Skeletal muscle cell (primary cell): ENCODE measurements around the gene GNS.
"Not testable (repeated sequence)": the region's sequence is repeated elsewhere in the genome, so short reads cannot be mapped to it uniquely, and the experiment has no call there.

ENCODE experiments used
- DNase-seq: peaks from one replicate; pipeline ENCODE4 v3.0.0-alpha.2; 2010; ENCODE audit warnings: low read depth
- H3K4me3 ChIP-seq: 2 replicates; pipeline ENCODE4 v1.5.1; 2011; ENCODE audit warnings: low read depth, mild to moderate bottlenecking, control low read depth, low read length, moderate library complexity

GNS gene

DNA sequence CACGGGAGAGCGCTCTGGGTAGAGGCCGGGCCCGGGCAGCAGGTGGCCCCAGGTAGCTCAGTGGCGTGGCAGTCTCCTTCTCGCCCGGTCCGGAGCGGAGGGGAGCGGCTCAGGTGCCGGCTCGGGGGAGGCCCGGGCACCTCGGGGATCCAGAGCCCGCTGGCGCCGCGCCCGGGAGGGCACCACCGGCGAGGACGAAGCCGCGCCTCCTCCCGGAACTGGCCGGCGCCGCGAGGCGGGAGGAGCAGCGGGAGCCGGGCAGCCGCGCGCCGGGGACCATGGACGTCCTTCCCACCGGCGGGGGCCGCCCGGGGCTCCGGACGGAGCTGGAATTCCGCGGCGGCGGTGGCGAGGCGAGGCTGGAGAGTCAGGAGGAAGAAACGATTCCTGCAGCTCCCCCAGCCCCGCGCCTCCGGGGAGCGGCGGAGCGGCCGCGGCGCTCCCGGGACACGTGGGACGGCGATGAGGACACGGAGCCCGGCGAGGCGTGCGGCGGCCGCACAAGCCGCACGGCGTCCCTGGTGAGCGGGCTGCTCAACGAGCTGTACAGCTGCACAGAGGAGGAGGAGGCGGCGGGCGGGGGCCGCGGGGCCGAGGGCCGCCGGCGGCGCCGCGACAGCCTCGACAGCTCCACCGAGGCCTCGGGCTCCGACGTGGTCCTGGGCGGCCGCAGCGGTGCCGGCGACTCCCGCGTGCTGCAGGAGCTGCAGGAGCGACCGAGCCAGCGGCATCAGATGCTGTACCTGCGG lies 21.5 kb upstream of the GNS start:
- peak overlapping the region; percentile 40 for H3K4me3 ChIP-seq
- DNase-seq: no peak

DNA sequence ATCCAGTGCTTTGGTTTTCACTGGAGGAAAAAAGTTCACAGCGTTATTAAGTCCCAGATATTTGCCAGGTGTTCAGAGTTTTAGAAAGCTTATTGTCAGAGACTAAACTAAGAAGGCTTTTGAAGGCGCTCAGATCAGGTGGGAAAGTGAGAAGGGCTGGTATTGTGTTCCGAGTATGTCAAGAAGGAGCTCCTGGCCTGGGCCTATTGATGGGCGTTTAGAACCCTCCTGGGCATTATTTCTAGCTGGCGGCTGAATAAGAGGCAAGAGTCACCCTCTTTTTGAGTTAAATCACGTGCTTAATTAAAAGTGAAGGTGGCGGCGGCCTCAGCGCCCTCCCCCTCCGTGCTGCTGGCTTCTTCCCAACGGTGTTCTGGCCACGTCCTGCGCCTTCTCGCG lies 20.9 kb upstream of the GNS start:
- no peak for DNase-seq
- H3K4me3 ChIP-seq: peak overlapping the region; percentile 40

DNA sequence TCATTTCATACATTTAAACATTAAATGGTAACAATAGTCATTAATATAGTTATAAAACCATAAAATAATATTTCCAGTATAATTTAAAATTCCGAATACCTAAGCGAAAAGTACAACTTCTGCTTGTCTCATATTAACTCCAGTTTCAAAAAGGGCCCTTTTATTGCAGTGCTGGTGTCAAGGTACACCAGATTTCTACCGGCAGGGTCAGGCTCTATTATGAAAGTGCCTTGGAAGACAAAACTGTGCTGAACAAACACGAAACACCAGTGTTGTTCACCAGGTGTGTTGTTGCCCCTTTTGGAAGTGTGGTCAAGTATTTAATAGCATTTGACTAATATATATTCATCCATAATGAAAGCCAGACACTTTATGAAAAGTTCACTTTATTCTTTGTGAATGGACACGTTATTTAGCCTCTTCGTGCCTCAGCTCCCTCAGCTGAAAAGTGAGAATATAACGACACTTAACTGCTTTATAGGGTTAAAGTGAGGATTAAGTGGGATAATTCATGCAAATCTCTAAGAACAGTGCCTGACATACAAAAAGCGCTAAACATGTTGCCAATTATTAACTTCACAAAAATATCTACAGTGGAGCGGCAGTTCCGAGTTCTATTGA lies 20.3 kb upstream of the GNS start:
- no peak overlapping the region for H3K4me3 ChIP-seq
- DNase-seq: no peak

DNA sequence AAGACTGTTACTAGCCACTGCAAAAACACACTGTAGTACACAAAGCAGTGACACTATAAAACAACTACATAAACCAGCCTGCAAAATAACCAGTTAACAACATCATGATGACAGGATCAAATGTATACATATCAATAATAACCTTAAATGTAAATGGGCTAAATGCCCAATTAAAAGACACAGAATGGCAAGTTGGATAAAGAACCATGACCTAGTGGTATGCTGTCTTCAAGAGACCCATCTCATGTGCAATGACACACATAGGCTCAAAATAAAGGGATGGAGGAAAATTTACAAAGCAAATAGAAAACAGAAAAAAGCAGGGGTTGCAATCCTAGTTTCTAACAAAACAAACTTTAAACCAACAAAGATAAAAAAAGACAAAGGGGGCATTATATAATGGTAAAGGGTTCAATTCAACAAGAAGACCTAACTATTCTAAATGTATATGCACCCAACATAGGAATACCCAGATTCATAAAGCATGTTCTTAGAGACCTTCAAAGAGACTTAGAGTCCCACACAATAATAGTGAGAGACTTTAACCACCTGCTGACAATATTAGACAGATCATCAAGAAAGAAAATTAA lies 16.0 kb upstream of the GNS start:
- H3K4me3 ChIP-seq, DNase-seq: not testable (repeated sequence)

DNA sequence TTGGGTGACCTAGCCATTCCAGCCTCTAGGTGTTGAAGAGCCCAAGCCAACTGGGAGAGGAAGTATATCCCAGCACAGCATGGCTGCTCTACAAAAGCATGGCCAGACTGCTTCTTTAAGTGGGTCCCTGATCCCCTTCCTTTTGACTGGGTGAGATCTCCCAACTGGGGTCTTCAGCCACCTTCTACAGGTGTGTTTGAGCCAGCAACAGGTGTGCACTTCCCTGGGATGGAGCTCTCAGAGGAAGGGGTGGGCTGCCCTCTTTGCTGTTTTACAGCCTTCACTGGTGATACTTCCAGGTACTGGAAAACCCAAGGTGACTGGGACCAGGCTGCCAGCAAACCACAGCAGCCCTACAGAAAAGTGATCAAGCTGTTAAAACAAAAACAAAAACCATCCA lies 14.2 kb upstream of the GNS start:
- DNase-seq: no peak
- H3K4me3 ChIP-seq: no peak overlapping the region

DNA sequence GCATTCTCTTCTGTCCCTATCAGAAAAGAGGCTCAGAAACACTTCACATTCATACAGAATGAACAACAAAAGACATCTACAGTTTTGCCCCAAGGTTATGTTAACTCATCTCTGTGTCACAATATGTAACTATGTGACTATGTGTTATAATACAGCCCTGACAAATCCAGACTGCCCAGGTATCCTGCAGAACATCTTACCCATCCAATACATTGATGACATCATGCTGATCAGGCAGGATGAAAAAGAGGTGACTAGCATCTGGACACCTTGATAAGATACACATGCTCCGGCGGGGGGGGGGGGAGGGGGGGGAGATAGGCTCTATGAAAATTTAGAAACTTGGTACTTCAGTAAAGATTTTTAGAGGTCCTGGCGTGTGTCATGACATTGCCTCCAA lies 8.3 kb upstream of the GNS start:
- no peak for DNase-seq
- no peak overlapping the region for H3K4me3 ChIP-seq

DNA sequence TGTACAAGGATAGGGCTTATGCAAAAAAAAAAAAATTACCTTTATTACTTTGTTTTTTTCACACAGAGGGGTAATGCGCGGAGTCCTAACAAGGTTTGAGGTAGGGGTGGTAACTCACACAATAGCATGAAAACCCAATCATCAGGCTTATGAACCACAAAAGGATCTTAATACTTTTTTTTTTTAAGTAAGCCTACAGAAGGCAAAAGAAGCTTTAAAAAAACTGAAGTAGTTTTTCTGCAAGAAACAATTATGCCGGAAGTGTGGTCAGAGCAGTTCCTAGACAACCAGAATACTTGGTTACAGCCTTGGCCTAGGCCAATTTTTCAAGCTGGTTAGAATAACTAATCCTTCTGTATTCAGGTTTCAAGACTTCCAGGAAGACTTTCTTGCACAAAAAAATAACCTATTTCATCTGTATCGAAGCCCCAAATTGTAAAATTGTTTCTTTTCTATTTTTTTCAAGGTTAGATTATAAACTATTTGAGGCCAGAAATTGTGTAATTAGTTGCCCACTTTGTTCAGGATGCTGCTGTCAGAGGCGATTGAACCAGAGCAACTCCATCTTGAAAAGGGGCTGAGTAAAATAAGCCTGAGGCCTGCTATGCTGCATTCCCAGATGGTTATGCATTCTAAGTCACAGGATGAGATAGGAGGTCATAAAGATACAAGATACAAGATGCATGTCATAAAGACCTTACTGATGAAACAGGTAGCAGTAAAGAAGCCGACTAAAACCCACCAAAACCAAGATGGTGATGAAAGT lies 1.8 kb upstream of the GNS start:
- DNase-seq: no peak

DNA sequence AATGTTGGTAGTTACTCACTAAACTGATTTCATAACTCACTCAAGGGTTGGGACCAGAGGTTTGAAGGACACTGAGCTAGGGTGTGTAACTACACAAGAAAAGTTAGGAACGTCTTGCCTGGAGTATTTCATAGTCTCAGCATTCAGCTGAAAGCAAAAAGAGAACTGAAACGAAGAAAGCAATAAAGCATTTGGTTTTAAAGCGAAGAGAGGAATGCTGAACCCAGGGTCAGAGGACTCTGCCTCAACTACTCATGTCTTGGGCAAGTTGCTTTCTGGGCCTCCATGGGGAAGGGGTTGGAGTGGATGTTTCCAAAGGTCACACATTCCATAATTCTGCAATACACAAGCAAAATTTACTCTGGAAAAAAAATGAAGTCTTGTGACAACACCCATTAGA lies 1.4 kb downstream of the GNS start:
- no peak overlapping the region for H3K4me3 ChIP-seq
- DNase-seq: no peak

More for the DNA sequence above, 1.8 kb upstream of the GNS start:
- H3K4me3 ChIP-seq: no peak overlapping the region

DNA sequence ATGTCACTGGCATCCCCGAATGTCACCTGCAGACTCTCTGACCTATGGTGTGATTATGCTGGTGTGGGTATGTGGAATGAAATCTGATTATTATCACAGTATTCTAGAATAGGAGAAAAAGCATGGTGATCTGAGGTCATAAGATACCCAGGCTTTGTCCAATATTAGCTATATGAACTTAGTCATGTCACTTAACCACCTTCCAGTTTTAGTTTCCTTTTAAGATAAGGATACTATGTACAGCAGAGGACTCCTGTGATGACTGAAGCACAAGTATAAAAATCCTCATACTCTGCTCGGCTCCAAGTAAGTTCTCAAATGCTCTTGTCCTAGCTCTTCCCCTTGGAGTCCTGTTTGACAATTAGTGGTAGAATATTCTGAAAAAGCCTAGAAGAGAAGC lies 2.8 kb downstream of the GNS start:
- H3K4me3 ChIP-seq: no peak overlapping the region
- no peak for DNase-seq

DNA sequence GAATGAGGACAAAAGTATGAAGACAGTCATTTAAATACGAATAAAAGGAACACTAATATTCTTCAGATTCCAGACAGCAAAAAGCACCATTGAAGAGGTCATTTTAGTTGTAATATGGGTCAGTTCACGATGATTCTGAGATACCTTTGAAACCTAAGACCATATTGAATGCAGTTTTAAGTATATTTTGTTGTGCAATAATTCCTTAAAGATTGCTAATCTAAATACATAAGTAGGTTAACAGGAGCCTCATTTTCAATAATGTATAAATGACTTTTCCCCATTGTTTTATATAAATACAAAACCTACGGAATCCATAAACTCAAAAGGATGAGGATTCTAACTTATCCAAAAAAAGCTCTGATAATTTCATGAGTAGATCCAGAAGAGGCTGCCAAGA lies 5.8 kb downstream of the GNS start:
- DNase-seq: no peak
- no peak overlapping the region for H3K4me3 ChIP-seq

DNA sequence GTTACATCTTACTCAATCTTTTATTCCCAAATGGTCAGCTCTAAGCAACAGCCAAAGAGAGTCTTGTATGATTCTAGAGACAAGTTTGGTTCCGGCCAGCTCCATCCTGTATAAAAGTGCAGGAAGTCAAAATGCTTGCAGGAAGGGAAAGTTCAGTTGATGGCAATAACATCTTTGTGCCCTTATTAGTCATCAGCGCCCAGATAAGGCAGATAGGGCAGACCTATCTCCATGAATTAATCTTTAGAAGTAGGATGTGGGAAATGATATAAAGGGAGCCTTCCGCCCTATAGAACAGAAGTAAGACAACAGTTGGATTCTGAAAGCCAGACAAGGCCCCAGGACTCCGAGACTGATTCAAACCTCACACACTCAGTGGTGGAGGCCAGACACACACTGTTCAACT lies 6.4 kb downstream of the GNS start:
- no peak for DNase-seq

DNA sequence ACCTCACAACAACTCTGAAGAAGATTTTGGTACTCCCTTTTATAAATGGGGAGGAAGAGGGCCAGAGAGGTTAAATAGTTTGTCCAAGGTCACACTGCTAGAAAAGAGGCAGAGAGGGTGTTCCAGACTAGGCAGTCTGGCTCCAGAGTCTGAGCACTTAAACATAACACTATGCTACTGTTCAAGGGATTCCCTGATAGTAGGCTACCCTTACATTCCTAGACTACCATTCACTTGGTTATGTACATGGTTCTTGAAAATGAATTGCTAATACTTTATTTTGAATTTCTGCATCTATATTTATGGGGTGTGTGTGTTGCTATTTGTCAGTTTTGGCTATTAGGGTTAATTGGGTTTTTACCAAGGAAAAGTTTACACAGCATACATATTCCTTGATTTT lies 7.2 kb downstream of the GNS start:
- no peak for DNase-seq
- no peak overlapping the region for H3K4me3 ChIP-seq

More for the DNA sequence above, 6.4 kb downstream of the GNS start:
- no peak overlapping the region for H3K4me3 ChIP-seq

DNA sequence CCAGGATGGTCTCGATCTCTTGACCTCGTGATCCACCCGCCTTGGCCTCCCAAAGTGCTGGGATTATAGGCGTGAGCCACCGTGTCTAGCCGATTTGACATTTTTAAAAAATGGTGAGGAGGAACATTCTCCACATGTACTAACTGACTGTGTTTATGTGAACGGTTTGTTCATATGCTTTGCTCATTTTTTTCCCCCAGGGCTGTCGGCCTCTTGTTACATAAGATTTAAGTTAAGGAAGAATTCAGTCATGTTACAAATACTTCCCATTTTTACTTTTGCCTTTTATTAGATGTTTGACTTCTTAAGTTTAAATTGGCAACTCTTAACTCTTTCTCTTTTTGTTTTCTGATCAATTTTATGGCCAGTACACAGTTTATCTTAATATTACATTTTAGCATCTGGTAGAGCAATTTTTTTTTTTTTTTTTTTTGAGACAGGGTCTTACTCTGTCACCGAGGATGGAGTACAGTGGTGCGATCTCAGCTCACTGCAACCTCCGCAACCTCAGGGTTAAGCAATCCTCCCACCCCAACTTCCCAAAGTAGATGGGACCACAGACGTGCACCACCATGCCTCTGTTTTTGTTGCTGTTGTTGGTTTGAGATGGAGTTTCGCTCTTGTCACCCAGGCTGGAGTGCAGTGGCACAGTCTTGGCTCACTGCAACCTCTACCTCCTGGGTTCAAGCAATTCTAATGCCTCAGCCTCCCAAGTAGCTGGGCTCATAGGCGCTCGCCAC lies 9.6 kb downstream of the GNS start:
- no peak overlapping the region for H3K4me3 ChIP-seq
- DNase-seq: no peak

DNA sequence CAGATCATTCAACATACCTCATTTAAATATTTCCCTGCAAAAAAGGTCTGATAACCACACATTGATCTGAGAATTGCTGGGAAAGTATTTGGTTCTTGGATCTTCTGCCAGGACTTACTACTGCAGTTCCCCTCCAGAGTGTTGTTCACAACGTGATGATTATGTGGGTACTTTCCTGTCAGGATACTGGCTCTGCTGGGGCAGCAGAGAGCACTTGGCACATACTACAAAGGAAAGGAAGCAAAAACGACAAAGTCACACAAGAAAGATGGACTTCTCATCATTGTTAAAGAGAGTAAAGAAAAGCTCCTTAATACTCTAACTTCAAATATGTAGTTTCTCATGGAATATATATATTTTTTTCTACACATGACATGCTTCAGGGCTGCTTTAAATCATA lies 11.5 kb downstream of the GNS start:
- no peak overlapping the region for H3K4me3 ChIP-seq
- DNase-seq: no peak

DNA sequence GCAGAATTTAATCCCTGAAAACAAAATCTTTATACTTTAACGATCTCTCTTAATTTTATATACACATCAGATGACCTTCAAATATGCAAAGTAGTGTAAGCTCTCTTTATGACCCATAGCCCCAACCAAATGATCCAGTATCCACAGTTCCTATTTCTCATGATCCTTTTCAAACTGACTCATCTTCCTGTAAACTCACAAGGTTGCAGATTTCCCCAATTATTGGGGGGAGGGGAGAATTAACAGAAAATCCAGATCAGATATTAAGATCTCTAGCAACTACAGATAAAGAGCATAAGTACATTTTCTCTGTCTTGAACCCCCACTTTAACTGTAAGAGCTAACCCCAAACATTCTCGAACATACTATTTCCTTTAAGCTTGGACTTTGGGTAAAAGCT lies 12.5 kb downstream of the GNS start:
- no peak overlapping the region for H3K4me3 ChIP-seq

DNA sequence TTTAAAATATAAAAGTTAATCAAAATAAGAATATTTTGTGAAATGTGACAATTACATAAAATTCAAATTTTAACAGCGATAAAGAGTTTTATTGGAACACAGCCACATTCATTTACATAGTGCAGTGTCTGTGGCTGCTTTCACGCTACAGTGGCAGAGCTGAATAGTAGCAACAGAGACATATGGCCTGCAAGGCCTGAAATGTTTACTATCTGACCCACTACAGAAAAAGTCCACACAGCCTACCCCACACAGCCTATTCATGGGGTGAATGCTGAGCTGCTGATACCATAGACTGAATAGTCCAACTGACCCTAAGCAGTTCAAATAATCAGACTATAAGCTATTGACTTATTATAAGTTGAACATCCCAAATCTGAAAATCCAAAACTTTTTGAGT lies 13.2 kb downstream of the GNS start:
- H3K4me3 ChIP-seq: no peak overlapping the region
- no peak for DNase-seq

More for the DNA sequence above, 12.5 kb downstream of the GNS start:
- no peak for DNase-seq

DNA sequence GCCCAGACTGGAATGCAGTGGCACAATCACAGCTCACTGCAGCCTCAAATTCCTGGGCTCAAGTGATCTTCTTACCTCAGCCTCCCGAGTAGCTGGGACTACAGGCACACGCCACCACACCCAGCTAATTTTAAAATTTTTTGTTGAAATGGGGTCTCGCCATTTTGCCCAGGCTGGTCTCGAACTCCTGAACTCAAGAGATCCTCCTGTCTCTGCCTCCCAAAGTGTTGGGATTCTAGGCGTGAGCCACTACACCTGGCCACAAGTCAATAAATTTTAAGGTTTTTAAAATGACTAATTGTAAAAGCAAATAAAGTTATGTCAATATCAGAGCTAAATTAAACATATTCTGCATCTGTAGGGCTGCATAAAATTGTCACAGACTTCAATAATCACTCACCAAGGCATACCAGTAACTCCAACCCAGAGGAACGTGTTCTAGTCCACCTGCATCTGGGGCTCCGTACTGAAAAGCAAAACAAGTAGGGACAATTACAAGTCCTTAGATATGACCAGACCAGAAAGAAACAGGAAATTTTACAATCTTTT lies 13.9 kb downstream of the GNS start:
- no peak overlapping the region for H3K4me3 ChIP-seq
- no peak for DNase-seq

DNA sequence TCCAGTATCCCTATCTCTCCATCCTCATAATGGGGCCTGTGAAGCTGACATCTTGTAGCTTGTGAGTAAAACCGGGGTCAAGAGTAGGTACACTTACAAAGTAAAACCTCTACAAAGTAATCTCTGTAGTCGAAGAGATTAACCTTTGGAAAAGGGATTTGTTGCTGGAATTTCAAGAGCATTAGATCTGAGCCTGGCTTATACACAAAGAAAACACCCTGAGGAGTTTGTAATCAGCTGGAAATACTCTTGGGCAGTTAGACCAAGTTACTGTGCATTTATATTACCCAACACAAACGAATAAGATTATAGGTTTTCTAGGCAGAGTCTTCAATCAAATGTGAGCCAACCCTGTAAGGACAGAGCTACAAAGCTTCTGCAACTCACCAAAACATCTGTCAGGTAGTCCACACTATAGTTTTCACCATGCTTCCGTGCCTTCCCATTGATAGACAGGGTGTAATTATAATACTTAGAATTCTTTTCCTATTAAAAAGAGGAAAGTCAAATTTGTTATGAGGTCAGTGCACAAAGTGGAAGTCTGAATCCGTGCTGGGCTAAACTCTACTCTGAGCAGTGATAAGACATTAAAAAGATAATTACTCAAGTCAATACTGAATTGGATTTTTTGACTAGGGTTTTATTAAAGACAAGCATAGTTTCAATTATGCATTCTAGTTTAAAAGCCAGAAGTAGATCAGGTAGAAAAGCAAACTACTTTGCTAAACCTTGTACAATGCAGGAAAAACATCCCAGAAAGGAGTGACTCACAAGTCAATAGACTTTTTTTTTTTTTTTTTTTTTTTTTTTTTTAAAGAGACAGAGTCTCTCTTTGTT lies 14.6 kb downstream of the GNS start:
- no peak overlapping the region for H3K4me3 ChIP-seq
- no peak for DNase-seq

DNA sequence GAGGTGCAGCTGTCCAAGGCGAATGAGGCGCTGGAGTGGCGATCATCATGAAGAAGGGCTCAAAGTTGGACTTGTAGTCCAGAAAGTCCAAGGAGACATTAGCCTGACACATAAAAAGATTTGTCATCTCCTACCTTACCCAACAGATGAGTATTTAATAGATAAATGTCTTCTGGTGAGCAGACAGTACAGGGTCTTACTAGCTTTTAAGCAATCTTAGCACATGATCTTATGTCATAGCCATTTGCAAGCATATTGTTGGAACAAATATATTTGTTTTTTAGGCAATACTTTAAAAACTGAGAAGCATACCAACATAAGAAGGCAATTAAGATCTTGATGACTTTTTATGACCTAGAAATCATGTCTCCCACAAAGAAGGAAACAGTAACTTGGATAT lies 16.0 kb downstream of the GNS start:
- no peak for DNase-seq
- H3K4me3 ChIP-seq: no peak overlapping the region
